Neuronal stem cell (in vitro differentiated cells): ENCODE measurements around the gene TMEM203.
A peak's percentile ranks its signal among the peaks of the same experiment; 100 is the strongest.

Experiments used
- DNase-seq: peaks from one replicate; pipeline ENCODE4 v3.0.0-alpha.2; 2013; ENCODE audit warnings: low spot score
- H2AFZ ChIP-seq: one replicate; pipeline ENCODE4 v1.6.1; 2013; ENCODE audit warnings: mild to moderate bottlenecking, low read length, inconsistent platforms
- H2AK5ac ChIP-seq: 2 replicates; pipeline ENCODE4 v1.6.1; 2013; ENCODE audit warnings: low read depth, mild to moderate bottlenecking, inconsistent platforms, low read length, moderate library complexity, mixed read lengths
- H2BK120ac ChIP-seq: 2 replicates; pipeline ENCODE4 v1.6.1; 2013; ENCODE audit warnings: low read depth, mild to moderate bottlenecking, inconsistent platforms, low read length, moderate library complexity, mixed read lengths
- H2BK12ac ChIP-seq: one replicate; pipeline ENCODE4 v1.6.1; 2013; ENCODE audit warnings: low read length, inconsistent platforms
- H2BK15ac ChIP-seq: 2 replicates; pipeline ENCODE4 v1.6.1; 2013; ENCODE audit warnings: mild to moderate bottlenecking, low read length, inconsistent platforms, mixed read lengths
- H2BK5ac ChIP-seq: one replicate; pipeline ENCODE4 v1.6.1; 2013; ENCODE audit warnings: inconsistent platforms, mild to moderate bottlenecking, low read length, moderate library complexity
- H3K14ac ChIP-seq: one replicate; pipeline ENCODE4 v1.6.1; 2013; ENCODE audit warnings: low read length, inconsistent platforms
- H3K18ac ChIP-seq: 2 replicates; pipeline ENCODE4 v1.6.1; 2013; ENCODE audit warnings: low read length, inconsistent platforms
- H3K23ac ChIP-seq: 2 replicates; pipeline ENCODE4 v1.6.1; 2013; ENCODE audit warnings: low read depth, mild to moderate bottlenecking, mixed read lengths, low read length, inconsistent platforms; ENCODE audit not compliant: poor library complexity
- H3K27ac ChIP-seq: replicated peaks from 3 replicates; pipeline ENCODE4 v1.5.1; 2013; ENCODE audit warnings: low read length, inconsistent platforms
- H3K27me3 ChIP-seq, 3 experiments: 2 replicates each; pipeline ENCODE4 v1.6.1; 2013; ENCODE audit warnings: low read length in 3 of 3, mild to moderate bottlenecking in 2 of 3, inconsistent platforms in 1 of 3, low read depth in 1 of 3, mixed read lengths in 1 of 3, moderate library complexity in 1 of 3; ENCODE audit not compliant: control insufficient read depth in 3 of 3, insufficient read depth in 3 of 3
- H3K36me3 ChIP-seq, 2 donors: replicated peaks in 1 of 2; 2 replicates each; pipeline ENCODE4 v1.6.1; 2013; ENCODE audit warnings: low read length in 2 of 2; ENCODE audit not compliant: control insufficient read depth in 2 of 2, insufficient read depth in 2 of 2
- H3K4ac ChIP-seq: 2 replicates; pipeline ENCODE4 v1.6.1; 2013; ENCODE audit warnings: inconsistent platforms, mild to moderate bottlenecking, low read length, moderate library complexity
- H3K4me1 ChIP-seq, 2 donors: 1 replicate in 1 of 2; 2 replicates in 1 of 2; pipeline ENCODE4 v1.6.1; 2013; ENCODE audit warnings: low read length in 2 of 2, low read depth in 1 of 2; ENCODE audit not compliant: control insufficient read depth in 2 of 2, insufficient read depth in 1 of 2
- H3K4me2 ChIP-seq: one replicate; pipeline ENCODE4 v1.6.1; 2013; ENCODE audit warnings: mild to moderate bottlenecking, low read length, inconsistent platforms; ENCODE audit not compliant: insufficient read depth, poor library complexity, severe bottlenecking
- H3K4me3 ChIP-seq, 2 donors: 2 replicates each; pipeline ENCODE4 v1.5.1; 2013; ENCODE audit warnings: low read length in 2 of 2, mild to moderate bottlenecking in 2 of 2, inconsistent platforms in 1 of 2, moderate library complexity in 1 of 2
- H3K79me1 ChIP-seq: one replicate; pipeline ENCODE4 v1.6.1; 2013; ENCODE audit warnings: low read depth, mild to moderate bottlenecking, inconsistent platforms, low read length, moderate library complexity
- H3K9ac ChIP-seq: one replicate; pipeline ENCODE4 v1.6.1; 2013; ENCODE audit warnings: mild to moderate bottlenecking, low read depth, low read length, inconsistent platforms; ENCODE audit not compliant: poor library complexity
- H3K9me3 ChIP-seq, 2 donors: replicated peaks in 1 of 2; 2 replicates each; pipeline versions ENCODE3 to v1.6.1; 2013; ENCODE audit warnings: low read length in 2 of 2, mild to moderate bottlenecking in 2 of 2, inconsistent platforms in 1 of 2, low read depth in 1 of 2, mixed read lengths in 1 of 2, moderate library complexity in 1 of 2; ENCODE audit not compliant: control insufficient read depth in 2 of 2, insufficient read depth in 1 of 2
- H4K8ac ChIP-seq: one replicate; pipeline ENCODE4 v1.6.1; 2013; ENCODE audit warnings: low read depth, mild to moderate bottlenecking, inconsistent platforms, low read length, moderate library complexity
- H4K91ac ChIP-seq: one replicate; pipeline ENCODE4 v1.6.1; 2013; ENCODE audit warnings: low read length, low read depth, mild to moderate bottlenecking, inconsistent platforms; ENCODE audit not compliant: poor library complexity
- WGBS, 2 donors: extraction: QIAGEN DNeasy Blood & Tissue Kit; methylation state at CpG; one replicate each; pipeline ENCODE4 v1.1.7; 2013; ENCODE audit warnings: missing lambda C conversion rate in 2 of 2, mixed read lengths in 1 of 2; ENCODE audit not compliant: insufficient read length in 2 of 2, insufficient replicate concordance in 1 of 2; ENCODE audit errors: extremely low coverage in 2 of 2; 5-methylcytosine and 5-hydroxymethylcytosine counted together

TMEM203 gene

GRCh38 chr9:137226338-137227053, 21.0 kb upstream of the TMEM203 start:
- Histone ChIP-seq H2BK5ac (no peak overlapping the region), H3K23ac (peak overlapping the region; percentile 70), H2AK5ac (peak overlapping the region; percentile 60), H2BK15ac (peak overlapping the region; percentile 95), H3K9ac (no peak overlapping the region), H3K9me3 (no peaks in the 10 kb centered on the region), H2BK120ac (no peak overlapping the region), H3K4ac (peak overlapping the region; percentile 76), H2AFZ (no peak overlapping the region), H3K14ac (no peak overlapping the region), H3K4me1 (peaks cover 9 to 15% of the 10 kb centered on the region in 2 donors), H3K27ac (no peak overlapping the region), H2BK12ac (no peak overlapping the region), H3K18ac (no peak overlapping the region), H3K4me2 (no peak overlapping the region), H3K4me3 (peak overlapping the region in 1 of 2 donors; percentile 41), H4K8ac (no peak overlapping the region), H3K79me1 (no peaks in the 10 kb centered on the region), H3K27me3 (peaks cover 3 to 10% (median 4%) of the 10 kb centered on the region in 3 experiments), H4K91ac (peak overlapping the region; percentile 64), H3K36me3 (no peaks in the 10 kb centered on the region)
- no CpG with 5 or more reads among the region's 18 CpGs for WGBS, 2 donors
- no peak for DNase-seq

GRCh38 chr9:137225699-137226331, 20.4 kb upstream of the TMEM203 start:
- no peak overlapping the region for H2BK15ac ChIP-seq
- no peak overlapping the region for H3K14ac ChIP-seq
- no peak overlapping the region for H3K4me3 ChIP-seq
- no peak overlapping the region for H3K23ac ChIP-seq
- WGBS, 2 donors = no CpG with 5 or more reads among the region's 21 CpGs
- peak overlapping the region; percentile 70 for H3K9ac ChIP-seq
- no peaks in the 10 kb centered on the region for H3K9me3 ChIP-seq
- H3K27ac ChIP-seq = no peak overlapping the region
- no peaks in the 10 kb centered on the region for H3K79me1 ChIP-seq
- H3K4me2 ChIP-seq = no peak overlapping the region
- H2BK12ac ChIP-seq = no peak overlapping the region
- H2AFZ ChIP-seq = no peak overlapping the region
- H2AK5ac ChIP-seq = no peak overlapping the region
- H4K91ac ChIP-seq = no peak overlapping the region
- no peak overlapping the region for H4K8ac ChIP-seq
- no peaks in the 10 kb centered on the region for H3K36me3 ChIP-seq
- peaks cover 9 to 15% of the 10 kb centered on the region in 2 donors for H3K4me1 ChIP-seq
- H3K27me3 ChIP-seq = peaks cover 3 to 10% (median 4%) of the 10 kb centered on the region in 3 experiments
- H3K18ac ChIP-seq = no peak overlapping the region
- no peak overlapping the region for H3K4ac ChIP-seq
- no peak overlapping the region for H2BK120ac ChIP-seq
- no peak overlapping the region for H2BK5ac ChIP-seq
- no peak for DNase-seq

- Histone ChIP-seq H3K23ac (peak within 1 kb of the TSS; percentile 35), H4K8ac (no peak within 1 kb of the TSS), H3K18ac (no peak within 1 kb of the TSS), H3K4ac (no peak within 1 kb of the TSS), H3K4me1 (peaks cover 9 to 15% of the 10 kb centered on the region in 2 donors), H2BK5ac (no peak within 1 kb of the TSS), H3K79me1 (peaks cover 6% of the 10 kb centered on the region), H2BK120ac (no peak within 1 kb of the TSS), H3K4me3 (peak within 1 kb of the TSS; percentile 83 to 93), H3K9me3 (no peaks in the 10 kb centered on the region), H3K27me3 (peaks cover 2 to 10% (median 3%) of the 10 kb centered on the region in 3 experiments), H3K36me3 (no peaks in the 10 kb centered on the region), H2AFZ (peak within 1 kb of the TSS; percentile 94), H4K91ac (no peak within 1 kb of the TSS), H2BK12ac (peak within 1 kb of the TSS; percentile 50), H2AK5ac (no peak within 1 kb of the TSS), H3K4me2 (peak within 1 kb of the TSS; percentile 89), H3K9ac (peak within 1 kb of the TSS; percentile 99), H3K27ac (no peak within 1 kb of the TSS), H2BK15ac (peak within 1 kb of the TSS; percentile 37), H3K14ac (no peak within 1 kb of the TSS)
- no CpG with 5 or more reads among the region's 23 CpGs for WGBS, 2 donors
- DNase-seq = no peak
These were observed 19.6 kb upstream of the TMEM203 start, which contains the start of gene CYSRT1 for GRCh38 chr9:137224830-137225694. TSS of gene CYSRT1 (plus strand) at chr9:137225174. CDS start at chr9:137225622, 448 bp downstream.
